ENCODE results near the gene FGF14. TPM values are rescaled to one million over a fixed set of nuclear protein-coding genes. Genes with fewer than 3 reads are reported as not detected.

The FGF14 gene
- total RNA-seq, 2 experiments from 2014 or later, result not detected

GRCh38 chr13:102234618-102235017 is 167.2 kb downstream of the FGF14 start:
- POLR2A ChIA-PET, result no interaction called here

GRCh38 chr13:102233566-102234208 is 168.2 kb downstream of the FGF14 start:
- no TSS peak for BruUV-seq (replicated peaks)
- Histone ChIP-seq H2AFZ (ENCODE audit: low read length) (no peak overlapping the region), H3K27ac (ENCODE audit: low read depth, low read length, poor library complexity, severe bottlenecking) (no peak overlapping the region), H3K79me2 (ENCODE audit: insufficient read depth, low read depth, low read length) (no peaks in the 10 kb centered on the region), H4K20me1 (ENCODE audit: insufficient read depth, low read length) (no peaks in the 10 kb centered on the region), H3K9me2 (ENCODE audit: insufficient read depth, low read length) (no peaks in the 10 kb centered on the region), H3K9me3 (ENCODE audit: low read length) (no peaks in the 10 kb centered on the region), H3K36me3 (ENCODE audit: insufficient read depth, low read length) (no peaks in the 10 kb centered on the region), H3K4me1 (ENCODE audit: insufficient read depth, low read length, poor library complexity, severe bottlenecking) (no peaks in the 10 kb centered on the region), H3K4me3 (ENCODE audit: low read depth, low read length, poor library complexity, severe bottlenecking) (no peak overlapping the region), H3K4me2 (ENCODE audit: low read length) (no peak overlapping the region)
- ChIA-PET CTCF (ENCODE audit: unreplicated experiment) (no interaction called here), POLR2A (no interaction called here)
- DNase-seq (ENCODE audit: low spot score), result no peak
- TF ChIP-seq CTCF (conservative IDR thresholded peaks at IDR 0.05; ENCODE audit: low read length) (no peak), EZH2phosphoT487 (IDR thresholded peaks at IDR 0.05; ENCODE audit: borderline replicate concordance, low read depth, low read length) (no peak)
- intact Hi-C loops (cut with micrococcal nuclease; ENCODE audit: unreplicated experiment), result no loop called here

More at GRCh38 chr13:102234618-102235017, 167.2 kb downstream of the FGF14 start:
- no peak overlapping the region for H3K4me3 ChIP-seq (ENCODE audit: low read depth, low read length, poor library complexity, severe bottlenecking)
- intact Hi-C loops (cut with micrococcal nuclease; ENCODE audit: unreplicated experiment), result no loop called here
- no peak overlapping the region for H3K4me2 ChIP-seq (ENCODE audit: low read length)
- BruUV-seq (replicated peaks), result no TSS peak
- no peak overlapping the region for H2AFZ ChIP-seq (ENCODE audit: low read length)
- CTCF ChIA-PET (ENCODE audit: unreplicated experiment), result no interaction called here
- TF ChIP-seq CTCF (conservative IDR thresholded peaks at IDR 0.05; ENCODE audit: low read length), result no peak
- TF ChIP-seq EZH2phosphoT487 (IDR thresholded peaks at IDR 0.05; ENCODE audit: borderline replicate concordance, low read depth, low read length), result no peak
- no peaks in the 10 kb centered on the region for H3K79me2 ChIP-seq (ENCODE audit: insufficient read depth, low read depth, low read length)
- no peak for DNase-seq (ENCODE audit: low spot score)
- no peaks in the 10 kb centered on the region for H4K20me1 ChIP-seq (ENCODE audit: insufficient read depth, low read length)
- H3K36me3 ChIP-seq (ENCODE audit: insufficient read depth, low read length), result no peaks in the 10 kb centered on the region
- no peak overlapping the region for H3K27ac ChIP-seq (ENCODE audit: low read depth, low read length, poor library complexity, severe bottlenecking)
- no peaks in the 10 kb centered on the region for H3K9me2 ChIP-seq (ENCODE audit: insufficient read depth, low read length)
- H3K9me3 ChIP-seq (ENCODE audit: low read length), result no peaks in the 10 kb centered on the region
- H3K4me1 ChIP-seq (ENCODE audit: insufficient read depth, low read length, poor library complexity, severe bottlenecking), result no peaks in the 10 kb centered on the region

GRCh38 chr13:102231479-102231878 is 170.4 kb downstream of the FGF14 start:
- intact Hi-C loops (cut with micrococcal nuclease; ENCODE audit: unreplicated experiment), result no loop called here
- CTCF ChIA-PET (ENCODE audit: unreplicated experiment), result no interaction called here
- no peak for DNase-seq (ENCODE audit: low spot score)
- Histone ChIP-seq H3K9me3 (ENCODE audit: low read length) (no peaks in the 10 kb centered on the region), H3K4me3 (ENCODE audit: low read depth, low read length, poor library complexity, severe bottlenecking) (no peak overlapping the region), H3K79me2 (ENCODE audit: insufficient read depth, low read depth, low read length) (no peaks in the 10 kb centered on the region), H2AFZ (ENCODE audit: low read length) (no peak overlapping the region), H3K36me3 (ENCODE audit: insufficient read depth, low read length) (no peaks in the 10 kb centered on the region), H3K9me2 (ENCODE audit: insufficient read depth, low read length) (no peaks in the 10 kb centered on the region), H3K27ac (ENCODE audit: low read depth, low read length, poor library complexity, severe bottlenecking) (no peak overlapping the region), H3K4me2 (ENCODE audit: low read length) (no peak overlapping the region), H3K4me1 (ENCODE audit: insufficient read depth, low read length, poor library complexity, severe bottlenecking) (no peaks in the 10 kb centered on the region), H4K20me1 (ENCODE audit: insufficient read depth, low read length) (no peaks in the 10 kb centered on the region)
- TF ChIP-seq CTCF (conservative IDR thresholded peaks at IDR 0.05; ENCODE audit: low read length) (no peak), EZH2phosphoT487 (IDR thresholded peaks at IDR 0.05; ENCODE audit: borderline replicate concordance, low read depth, low read length) (no peak)
- BruUV-seq (replicated peaks), result no TSS peak
- POLR2A ChIA-PET, result interaction anchor here (0.7 kb wide), 1 partner anchor 283 kb away, joined by 3 read pairs; no protein-coding TSS in a partner anchor
